Prostate gland (tissue), 2 donors: ENCODE results near the gene CFAP100. TPM values are rescaled to one million over a fixed set of nuclear protein-coding genes. Genes with fewer than 3 reads are reported as not detected.

Source experiments
- DNase-seq: peaks from one replicate; pipeline ENCODE4 v3.0.0-alpha.2; 2019; ENCODE audit warnings: low spot score
- H3K27ac ChIP-seq, 2 donors: fragments of 200-600 bp; sonication (generic); 2 replicates each; pipeline ENCODE4 v1.5.1; 2017 to 2019
- H3K27me3 ChIP-seq: fragments of 200-600 bp; sonication (generic); replicated peaks from 2 replicates; pipeline ENCODE4 v1.5.1; 2019; ENCODE audit not compliant: insufficient read depth
- H3K36me3 ChIP-seq, 2 donors: fragments of 200-600 bp; sonication (generic); 1 replicate in 1 of 2; 2 replicates in 1 of 2; pipeline versions ENCODE4 v1.5.1 to v1.8.1; 2017 to 2019
- H3K4me1 ChIP-seq: fragments of 200-600 bp; sonication (generic); replicated peaks from 2 replicates; pipeline ENCODE4 v1.5.1; 2019
- H3K4me3 ChIP-seq, 2 donors: fragments of 200-600 bp; sonication (generic); 2 replicates each; pipeline ENCODE4 v1.5.1; 2017 to 2019
- H3K9me3 ChIP-seq: fragments of 200-600 bp; sonication (generic); 2 replicates; pipeline ENCODE4 v1.5.1; 2017
- CTCF ChIP-seq, 4 experiments: fragments of 200-600 bp in 2 of 4; fragments of 450-650 bp in 2 of 4; sonication (generic) in 2 of 4; IDR thresholded peaks; 1 replicate in 3 of 4; 2 replicates in 1 of 4; pipeline ENCODE4 v1.5.1; 2016 to 2019; ENCODE audit warnings: antibody characterized with exemption in 4 of 4, mild to moderate bottlenecking in 2 of 4, moderate library complexity in 2 of 4
- POLR2A ChIP-seq: fragments of 450-650 bp; IDR thresholded peaks from one replicate; pipeline ENCODE4 v1.6.1; 2016; ENCODE audit warnings: antibody characterized with exemption, mild to moderate bottlenecking
- POLR2AphosphoS5 ChIP-seq: sonication (generic); formaldehyde crosslinking; IDR thresholded peaks from one replicate; pipeline ENCODE4 v1.6.1; 2017; ENCODE audit warnings: antibody characterized with exemption
- WGBS: methylation state at CpG from one replicate; pipeline ENCODE4 v1.1.5; 2018; 5-methylcytosine and 5-hydroxymethylcytosine counted together
- intact Hi-C: fragments of 100-400 bp; cut with DNase I; formaldehyde crosslinking; loops from one replicate; pipeline ENCODE4 v1.14.2; 2022
- total RNA-seq, 2 donors: library from RNA; depleted of rRNA; stranded (reverse); fragments of >200 nt; gene quantifications; one replicate each; pipeline ENCODE4 v1.1.0, GENCODE V29; 2016

The CFAP100 gene
- total RNA-seq, 2 donors from 2014 or later = 2.3 TPM; not detected in 1

- intact Hi-C loops = no loop called here
- H3K4me1 ChIP-seq = no peaks in the 10 kb centered on the region
- DNase-seq = no peak
These were observed 30.0 kb downstream of the CFAP100 start for GRCh38 chr3:126424751-126425150.

GRCh38 chr3:126431103-126431534 is 36.4 kb downstream of the CFAP100 start:
- Histone ChIP-seq H3K27ac (no peak overlapping the region), H3K27me3 (no peaks in the 10 kb centered on the region), H3K36me3 (no peaks in the 10 kb centered on the region), H3K4me1 (no peaks in the 10 kb centered on the region), H3K9me3 (no peaks in the 10 kb centered on the region), H3K4me3 (no peak overlapping the region)
- intact Hi-C loops = no loop called here
- WGBS = 86% methylated on average over 1 of the region's 1 CpG
- TF ChIP-seq POLR2A = no peak
- TF ChIP-seq POLR2AphosphoS5 = no peak
- TF ChIP-seq CTCF (IDR thresholded peaks at IDR 0.05) = no peak
- DNase-seq = no peak

More at GRCh38 chr3:126424751-126425150, 30.0 kb downstream of the CFAP100 start:
- no peaks in the 10 kb centered on the region for H3K9me3 ChIP-seq
- no peaks in the 10 kb centered on the region for H3K27me3 ChIP-seq
- TF ChIP-seq POLR2AphosphoS5 (no peak), POLR2A (no peak), CTCF (IDR thresholded peaks at IDR 0.05) (no peak)
- no peak overlapping the region for H3K27ac ChIP-seq
- no peaks in the 10 kb centered on the region for H3K36me3 ChIP-seq
- 85% methylated on average over 3 of the region's 3 CpGs for WGBS
- no peak overlapping the region for H3K4me3 ChIP-seq

GRCh38 chr3:126432361-126433104 is 37.8 kb downstream of the CFAP100 start:
- Histone ChIP-seq H3K27me3 (no peaks in the 10 kb centered on the region), H3K9me3 (no peaks in the 10 kb centered on the region), H3K4me3 (no peak overlapping the region), H3K4me1 (no peaks in the 10 kb centered on the region), H3K36me3 (no peaks in the 10 kb centered on the region), H3K27ac (no peak overlapping the region)
- TF ChIP-seq POLR2A = no peak
- no peak for TF ChIP-seq POLR2AphosphoS5
- no peak for TF ChIP-seq CTCF (IDR thresholded peaks at IDR 0.05)
- intact Hi-C loops = no loop called here
- no peak for DNase-seq
- WGBS = 91% methylated on average over 4 of the region's 4 CpGs

- no peak for TF ChIP-seq CTCF (IDR thresholded peaks at IDR 0.05)
- no peak for TF ChIP-seq POLR2A
- TF ChIP-seq POLR2AphosphoS5 = no peak
- H3K27ac ChIP-seq = no peak overlapping the region
- H3K4me1 ChIP-seq = no peaks in the 10 kb centered on the region
- DNase-seq = no peak
- H3K27me3 ChIP-seq = no peaks in the 10 kb centered on the region
- H3K9me3 ChIP-seq = no peaks in the 10 kb centered on the region
- 87% methylated on average over 5 of the region's 6 CpGs for WGBS
- intact Hi-C loops = no loop called here
- H3K36me3 ChIP-seq = no peaks in the 10 kb centered on the region
- H3K4me3 ChIP-seq = no peak overlapping the region
These were observed 38.4 kb downstream of the CFAP100 start for GRCh38 chr3:126433105-126433430.
